ENCODE results near the gene KCNH8.

The KCNH8 gene

DNA sequence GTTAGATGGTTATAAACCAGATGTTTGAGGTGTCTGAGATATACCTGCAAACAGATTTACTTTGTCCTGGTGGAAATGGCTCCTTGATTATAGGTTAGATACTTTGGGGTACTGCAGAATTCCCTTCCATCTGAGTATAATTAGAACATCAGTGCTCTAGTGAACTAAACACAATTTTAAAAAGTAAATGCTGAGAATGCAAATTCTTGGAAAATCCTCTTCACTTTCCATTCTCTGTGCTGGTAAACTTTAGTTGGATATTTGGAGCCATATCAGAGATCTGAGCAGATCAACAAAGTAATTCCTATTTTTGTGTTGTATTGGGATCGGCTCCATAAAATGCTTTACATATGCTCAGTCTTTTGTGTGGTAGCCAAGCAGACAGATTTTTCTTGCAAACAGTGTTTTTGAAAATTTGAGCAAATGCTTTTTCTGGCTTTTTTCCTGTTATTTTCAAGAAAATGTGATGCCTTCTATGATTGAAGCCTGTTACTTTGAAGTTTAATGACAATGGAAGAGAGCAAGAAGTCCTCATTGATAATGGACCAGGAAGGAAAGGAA lies 37.9 kb upstream of the KCNH8 start:
- Histone ChIP-seq H3K79me2 (ENCODE audit: control insufficient read depth, low read length) (no peaks in the 10 kb centered on the region), H3K9me3 (ENCODE audit: control insufficient read depth, insufficient read depth, low read length) (peaks cover 9% of the 10 kb centered on the region), H3K4me2 (ENCODE audit: low read length) (no peak overlapping the region), H3K4me3 (ENCODE audit: low read length) (no peak overlapping the region), H3K4me1 (ENCODE audit: control insufficient read depth, low read length) (no peaks in the 10 kb centered on the region), H4K20me1 (ENCODE audit: control insufficient read depth, insufficient read depth, low read depth, low read length) (no peaks in the 10 kb centered on the region), H3K27me3 (ENCODE audit: control insufficient read depth, low read length) (no peaks in the 10 kb centered on the region), H3K27ac (ENCODE audit: low read depth, low read length) (no peak overlapping the region), H3K9me2 (replicated peaks; ENCODE audit: control insufficient read depth, low read length) (no peaks in the 10 kb centered on the region), H3F3A (ENCODE audit: control insufficient read depth, insufficient read depth) (no peaks in the 10 kb centered on the region), H3K36me3 (ENCODE audit: control insufficient read depth, low read length) (no peaks in the 10 kb centered on the region)
- TF ChIP-seq, protein P1, sequence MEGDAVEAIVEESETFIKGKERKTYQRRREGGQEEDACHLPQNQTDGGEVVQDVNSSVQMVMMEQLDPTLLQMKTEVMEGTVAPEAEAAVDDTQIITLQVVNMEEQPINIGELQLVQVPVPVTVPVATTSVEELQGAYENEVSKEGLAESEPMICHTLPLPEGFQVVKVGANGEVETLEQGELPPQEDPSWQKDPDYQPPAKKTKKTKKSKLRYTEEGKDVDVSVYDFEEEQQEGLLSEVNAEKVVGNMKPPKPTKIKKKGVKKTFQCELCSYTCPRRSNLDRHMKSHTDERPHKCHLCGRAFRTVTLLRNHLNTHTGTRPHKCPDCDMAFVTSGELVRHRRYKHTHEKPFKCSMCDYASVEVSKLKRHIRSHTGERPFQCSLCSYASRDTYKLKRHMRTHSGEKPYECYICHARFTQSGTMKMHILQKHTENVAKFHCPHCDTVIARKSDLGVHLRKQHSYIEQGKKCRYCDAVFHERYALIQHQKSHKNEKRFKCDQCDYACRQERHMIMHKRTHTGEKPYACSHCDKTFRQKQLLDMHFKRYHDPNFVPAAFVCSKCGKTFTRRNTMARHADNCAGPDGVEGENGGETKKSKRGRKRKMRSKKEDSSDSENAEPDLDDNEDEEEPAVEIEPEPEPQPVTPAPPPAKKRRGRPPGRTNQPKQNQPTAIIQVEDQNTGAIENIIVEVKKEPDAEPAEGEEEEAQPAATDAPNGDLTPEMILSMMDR (IDR thresholded peaks at IDR 0.05; ENCODE audit: low read depth, low read length, poor library complexity, severe bottlenecking) = no peak
- no peak for TF ChIP-seq EZH2phosphoT487 (IDR thresholded peaks at IDR 0.05; ENCODE audit: borderline replicate concordance, low read length)

DNA sequence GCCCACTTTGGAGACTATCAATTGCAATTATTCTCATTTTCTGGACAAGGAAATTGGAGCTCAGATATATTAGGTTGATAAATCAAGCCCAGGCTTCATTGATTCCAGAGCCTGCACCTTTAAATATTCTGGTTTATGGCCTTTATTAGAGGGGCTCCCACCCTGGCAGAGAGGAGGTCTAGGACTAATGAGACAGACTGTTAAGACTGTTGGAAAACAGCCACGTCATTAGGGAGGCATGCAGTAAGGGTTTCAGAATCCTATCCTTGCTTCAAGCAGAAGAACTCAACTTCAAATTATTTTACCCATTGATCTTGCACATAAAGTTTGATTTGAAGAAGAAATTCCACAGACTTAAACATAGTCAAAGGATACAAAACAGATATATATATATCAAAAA lies 33.8 kb upstream of the KCNH8 start:
- H3K9me2 ChIP-seq (replicated peaks; ENCODE audit: control insufficient read depth, low read length) = no peaks in the 10 kb centered on the region
- TF ChIP-seq, protein P1 (IDR thresholded peaks at IDR 0.05; ENCODE audit: low read depth, low read length, poor library complexity, severe bottlenecking) = no peak
- TF ChIP-seq EZH2phosphoT487 (IDR thresholded peaks at IDR 0.05; ENCODE audit: borderline replicate concordance, low read length) = no peak
- no peaks in the 10 kb centered on the region for H3K79me2 ChIP-seq (ENCODE audit: control insufficient read depth, low read length)
- H3K4me3 ChIP-seq (ENCODE audit: low read length) = no peak overlapping the region
- H3K4me2 ChIP-seq (ENCODE audit: low read length) = no peak overlapping the region
- no peaks in the 10 kb centered on the region for H4K20me1 ChIP-seq (ENCODE audit: control insufficient read depth, insufficient read depth, low read depth, low read length)
- no peaks in the 10 kb centered on the region for H3F3A ChIP-seq (ENCODE audit: control insufficient read depth, insufficient read depth)
- H3K9me3 ChIP-seq (ENCODE audit: control insufficient read depth, insufficient read depth, low read length) = 0 out of 2 replicates have a peak, but pooled peaks cover 5% of the 10 kb centered on the region
- no peak overlapping the region for H3K27ac ChIP-seq (ENCODE audit: low read depth, low read length)
- no peaks in the 10 kb centered on the region for H3K4me1 ChIP-seq (ENCODE audit: control insufficient read depth, low read length)
- no peaks in the 10 kb centered on the region for H3K36me3 ChIP-seq (ENCODE audit: control insufficient read depth, low read length)
- no peaks in the 10 kb centered on the region for H3K27me3 ChIP-seq (ENCODE audit: control insufficient read depth, low read length)

DNA sequence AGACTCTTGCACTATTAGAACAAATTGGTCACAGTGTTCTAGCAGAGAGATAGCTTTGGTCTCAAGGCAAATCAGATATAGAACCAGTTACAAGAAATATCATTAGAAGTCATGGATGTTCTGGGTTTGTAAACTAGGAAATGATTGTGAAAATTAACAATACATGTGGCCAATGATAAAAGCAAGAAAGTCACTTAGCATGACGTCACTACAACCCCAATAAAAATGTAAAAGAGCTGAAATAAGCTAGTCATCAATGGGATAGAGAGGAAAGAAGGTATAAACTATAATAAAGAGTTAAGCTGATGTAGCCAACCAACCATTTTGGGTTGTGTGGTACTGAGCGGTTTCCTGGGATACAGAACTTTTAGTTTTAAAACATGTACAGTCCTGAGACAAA lies 32.1 kb upstream of the KCNH8 start:
- Histone ChIP-seq H3K9me2 (replicated peaks; ENCODE audit: control insufficient read depth, low read length) (no peaks in the 10 kb centered on the region), H4K20me1 (ENCODE audit: control insufficient read depth, insufficient read depth, low read depth, low read length) (no peaks in the 10 kb centered on the region), H3K9me3 (ENCODE audit: control insufficient read depth, insufficient read depth, low read length) (0 out of 2 replicates have a peak, but pooled peaks cover 5% of the 10 kb centered on the region), H3K36me3 (ENCODE audit: control insufficient read depth, low read length) (no peaks in the 10 kb centered on the region), H3K4me2 (ENCODE audit: low read length) (no peak overlapping the region), H3K79me2 (ENCODE audit: control insufficient read depth, low read length) (no peaks in the 10 kb centered on the region), H3F3A (ENCODE audit: control insufficient read depth, insufficient read depth) (no peaks in the 10 kb centered on the region), H3K27ac (ENCODE audit: low read depth, low read length) (no peak overlapping the region), H3K4me1 (ENCODE audit: control insufficient read depth, low read length) (no peaks in the 10 kb centered on the region), H3K27me3 (ENCODE audit: control insufficient read depth, low read length) (no peaks in the 10 kb centered on the region), H3K4me3 (ENCODE audit: low read length) (no peak overlapping the region)
- no peak for TF ChIP-seq EZH2phosphoT487 (IDR thresholded peaks at IDR 0.05; ENCODE audit: borderline replicate concordance, low read length)
- TF ChIP-seq, protein P1 (IDR thresholded peaks at IDR 0.05; ENCODE audit: low read depth, low read length, poor library complexity, severe bottlenecking) = no peak

Data from DOHH2 (cell line).